NCI-H748 treated with DMSO at 0.1 percent for 48 hours (cell line): ENCODE data around the gene DIPK1A.

Experiments used
- DNase-seq: peaks from one replicate; lab custom pipeline; 2025; lab: John Stamatoyannopoulos, UW

Gene DIPK1A

GRCh38 chr1:92961131-92961895, at the start of gene DIPK1A:
TSS of gene DIPK1A (minus strand) at chr1:92961462. CDS start at chr1:92961429, 33 bp downstream.
- DNase-seq: peak; percentile 5

GRCh38 chr1:93007941-93008577, 46.8 kb upstream of the DIPK1A start:
- no peak for DNase-seq

- no peak for DNase-seq
Observed at GRCh38 chr1:93005252-93005598, 44.0 kb upstream of the DIPK1A start.

GRCh38 chr1:93004566-93005251, 43.4 kb upstream of the DIPK1A start:
- DNase-seq: no peak

GRCh38 chr1:93003981-93004380, 42.7 kb upstream of the DIPK1A start:
- no peak for DNase-seq

- DNase-seq: no peak
Observed at GRCh38 chr1:93002781-93003180, 41.5 kb upstream of the DIPK1A start.

GRCh38 chr1:93001893-93002292, 40.6 kb upstream of the DIPK1A start:
- DNase-seq: no peak

- DNase-seq: no peak
Observed at GRCh38 chr1:93000751-93001175, 39.5 kb upstream of the DIPK1A start.

- DNase-seq: no peak
Observed at GRCh38 chr1:93000291-93000690, 39.0 kb upstream of the DIPK1A start.

GRCh38 chr1:92998821-92999220, 37.6 kb upstream of the DIPK1A start:
- no peak for DNase-seq

GRCh38 chr1:92995441-92996430, 34.5 kb upstream of the DIPK1A start:
- no peak for DNase-seq

GRCh38 chr1:92994105-92994712, 32.9 kb upstream of the DIPK1A start:
- DNase-seq: peak; percentile 22

GRCh38 chr1:92993581-92993980, 32.3 kb upstream of the DIPK1A start:
- DNase-seq: no peak

GRCh38 chr1:92992877-92993276, 31.6 kb upstream of the DIPK1A start:
- no peak for DNase-seq

- DNase-seq: no peak
Observed at GRCh38 chr1:92992054-92992453, 30.8 kb upstream of the DIPK1A start.

GRCh38 chr1:92990828-92991227, 29.6 kb upstream of the DIPK1A start:
- DNase-seq: no peak

GRCh38 chr1:92989936-92990583, 28.8 kb upstream of the DIPK1A start:
- no peak for DNase-seq

GRCh38 chr1:92989253-92989652, 28.0 kb upstream of the DIPK1A start:
- DNase-seq: no peak

GRCh38 chr1:92987462-92987861, 26.2 kb upstream of the DIPK1A start:
- no peak for DNase-seq

GRCh38 chr1:92985101-92985500, 23.8 kb upstream of the DIPK1A start:
- DNase-seq: no peak
